GM19467 (cell line): ENCODE results near the gene INSR.

Source experiments
- ATAC-seq: cut with Tn5 transposase; IDR thresholded peaks from one replicate; pipeline ENCODE4 v1.9.1; 2021; ENCODE audit warnings: mild to moderate bottlenecking, moderate library complexity; ENCODE audit not compliant: unreplicated experiment

Gene INSR

DNA sequence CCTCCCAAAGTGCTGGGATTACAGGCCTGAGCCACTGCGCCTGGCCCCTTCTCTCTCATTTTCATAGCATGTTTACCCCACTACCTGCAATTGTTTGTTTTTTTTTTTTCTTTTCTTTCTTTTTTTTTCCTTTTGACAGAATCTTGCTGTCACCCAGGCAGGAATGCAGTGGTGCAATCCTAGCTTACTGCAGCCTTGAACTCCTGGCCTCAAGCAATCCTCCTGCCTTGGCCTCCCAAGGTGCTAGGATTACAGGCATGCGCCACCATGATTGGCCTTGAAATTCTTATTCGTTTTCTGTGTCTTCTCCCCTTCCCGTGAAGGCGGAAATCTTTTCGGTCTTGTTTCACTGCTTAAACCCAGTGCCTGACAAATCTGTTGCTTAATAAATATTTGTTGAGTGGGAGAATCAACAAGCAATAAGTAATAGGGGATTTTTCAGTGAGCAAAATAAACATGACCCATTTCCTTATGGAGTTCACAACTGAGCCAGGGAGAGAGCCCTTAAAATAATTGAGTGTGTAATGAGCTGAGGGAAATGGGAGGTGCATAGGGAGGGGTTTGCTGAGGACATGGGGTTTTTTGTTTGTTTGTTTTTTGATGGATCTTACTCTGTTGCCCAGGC lies 1.8 kb upstream of the INSR start:
- no peak for ATAC-seq

GRCh38 chr19:7294558-7295212 lies 471 bp upstream of the INSR start:
- no peak for ATAC-seq

GRCh38 chr19:7292950-7293761 lies 1.1 kb downstream of the INSR start:
- no peak for ATAC-seq

DNA sequence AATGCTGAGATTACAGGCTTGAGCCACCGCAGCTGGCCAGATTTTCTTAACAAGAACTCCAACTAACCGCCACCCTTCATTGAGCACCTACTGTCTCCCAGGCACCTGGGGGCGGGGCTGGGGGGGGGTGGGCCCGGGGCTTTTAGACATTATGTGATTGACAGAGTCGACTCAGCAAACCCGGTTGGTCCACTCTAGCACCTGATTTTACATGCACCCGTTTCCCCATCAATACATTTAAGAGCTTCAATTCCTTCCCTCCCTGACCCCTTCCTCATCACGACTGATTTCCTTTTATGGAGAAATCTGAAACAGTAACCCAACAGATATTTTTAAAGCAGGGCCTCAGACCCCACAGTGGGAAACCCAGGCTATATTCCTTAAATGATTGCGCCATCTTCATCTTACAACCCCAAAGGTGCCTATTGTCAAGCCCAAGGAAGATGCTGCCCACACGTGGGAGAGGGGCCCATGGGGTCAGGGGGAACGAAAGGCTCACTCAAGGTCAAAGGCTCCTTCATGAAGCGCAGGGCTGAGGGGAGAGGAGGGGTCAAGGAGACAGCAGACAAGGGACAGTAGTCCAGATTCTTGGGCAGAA lies 1.8 kb downstream of the INSR start:
- ATAC-seq, result no peak

DNA sequence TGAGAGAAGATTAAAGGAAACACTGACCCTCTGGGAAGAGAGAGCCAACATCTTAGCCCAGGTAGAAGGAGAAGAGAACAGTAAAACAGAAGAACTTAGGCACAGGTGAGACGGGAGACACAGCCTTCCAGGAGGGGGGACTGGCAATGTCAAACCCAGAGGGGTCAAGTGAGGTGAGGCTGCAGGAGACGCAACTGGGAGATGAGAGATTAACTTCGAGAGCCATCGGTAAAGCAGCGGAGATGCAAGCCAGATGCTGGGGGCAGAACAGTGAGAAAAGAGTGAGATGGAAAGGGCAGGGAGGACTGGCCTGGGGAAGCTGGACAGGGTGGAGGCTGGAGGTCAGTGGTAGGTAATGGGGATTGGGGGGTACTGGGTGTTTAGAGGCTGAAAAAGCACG lies 5.2 kb downstream of the INSR start:
- no peak for ATAC-seq

GRCh38 chr19:7288131-7288530 lies 6.1 kb downstream of the INSR start:
- ATAC-seq, result no peak

- ATAC-seq, result no peak
Observed at GRCh38 chr19:7287722-7288121, 6.5 kb downstream of the INSR start.

DNA sequence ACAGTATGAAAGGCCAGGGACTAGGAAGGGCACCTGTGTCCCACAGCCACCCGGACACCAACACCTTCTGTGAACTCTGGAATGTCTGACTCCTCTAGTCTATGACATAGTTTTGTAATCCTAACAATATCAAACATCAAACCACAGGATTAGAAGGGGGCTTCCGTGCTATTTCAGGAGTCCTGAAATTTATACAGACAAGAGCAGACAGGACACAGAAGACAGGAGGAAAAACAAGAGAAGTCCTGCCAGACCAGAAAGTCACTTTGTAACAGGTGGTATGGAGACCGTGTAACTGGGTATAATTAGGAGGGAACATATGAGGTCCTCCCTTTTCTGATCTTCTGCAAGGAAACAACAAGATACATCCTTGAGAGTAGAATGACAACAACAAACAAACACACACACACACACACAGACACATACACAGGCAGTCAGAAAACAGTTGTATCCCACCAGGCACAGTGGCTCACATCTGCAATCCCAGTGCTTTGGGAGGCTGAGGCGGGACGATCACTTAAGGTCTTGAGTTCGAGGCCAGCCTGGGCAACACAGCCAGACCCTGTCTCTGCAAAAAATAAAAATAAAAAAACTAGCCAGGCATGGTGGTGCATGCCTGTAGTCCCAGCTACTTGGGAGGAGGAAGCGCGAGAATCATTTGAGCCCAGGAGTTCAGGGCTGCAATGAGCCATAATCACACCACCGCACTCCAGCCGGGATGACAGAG lies 13.1 kb downstream of the INSR start:
- no peak for ATAC-seq

- no peak for ATAC-seq
Observed at GRCh38 chr19:7272856-7273578, 21.2 kb downstream of the INSR start.

GRCh38 chr19:7268705-7269098 lies 25.5 kb downstream of the INSR start:
- no peak for ATAC-seq

DNA sequence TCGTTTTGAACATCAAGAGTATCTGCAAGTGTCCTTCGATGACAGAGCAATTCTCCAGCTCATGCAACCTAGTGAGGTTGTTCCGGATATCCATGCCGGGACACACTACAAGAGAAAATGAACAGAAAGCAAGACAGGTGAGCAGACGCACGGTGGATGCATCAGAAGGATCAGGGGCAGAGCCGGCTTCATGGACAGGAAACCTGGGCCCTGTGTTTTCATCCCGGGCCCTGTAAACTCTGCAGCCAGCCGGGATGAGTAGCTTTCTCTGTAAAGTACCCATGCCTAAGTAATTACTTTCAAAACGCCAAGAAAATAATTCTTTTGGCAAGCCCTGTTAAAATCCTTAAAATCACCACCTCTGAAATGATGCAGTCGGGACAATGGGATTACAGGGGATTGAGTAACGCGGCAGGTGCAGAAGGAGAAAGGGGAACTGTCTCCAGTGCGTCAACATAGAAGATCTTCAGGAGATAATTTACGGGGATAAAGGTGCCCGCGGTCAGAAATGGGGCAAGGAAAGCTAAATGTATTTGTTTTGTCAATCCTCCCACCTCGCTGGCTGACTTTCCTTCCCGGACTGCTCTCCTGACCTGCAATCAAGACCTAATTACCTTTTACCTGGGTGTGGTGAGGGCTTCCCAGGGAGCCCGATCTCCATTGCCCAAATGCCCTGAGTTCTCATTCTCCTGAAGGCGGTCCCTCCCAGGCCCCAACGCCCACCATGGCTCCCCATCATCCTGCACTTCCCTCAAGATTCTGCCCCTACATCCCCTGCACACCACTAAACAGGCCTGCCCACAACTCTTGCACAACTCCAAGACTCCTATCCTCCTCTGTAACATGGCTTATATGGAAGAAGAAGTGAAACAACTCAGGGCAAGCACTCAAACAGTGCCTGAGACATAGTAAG lies 26.2 kb downstream of the INSR start:
- ATAC-seq, result no peak

GRCh38 chr19:7266832-7267231 lies 27.4 kb downstream of the INSR start:
- ATAC-seq, result no peak

GRCh38 chr19:7265963-7266362 lies 28.3 kb downstream of the INSR start:
- ATAC-seq, result no peak

DNA sequence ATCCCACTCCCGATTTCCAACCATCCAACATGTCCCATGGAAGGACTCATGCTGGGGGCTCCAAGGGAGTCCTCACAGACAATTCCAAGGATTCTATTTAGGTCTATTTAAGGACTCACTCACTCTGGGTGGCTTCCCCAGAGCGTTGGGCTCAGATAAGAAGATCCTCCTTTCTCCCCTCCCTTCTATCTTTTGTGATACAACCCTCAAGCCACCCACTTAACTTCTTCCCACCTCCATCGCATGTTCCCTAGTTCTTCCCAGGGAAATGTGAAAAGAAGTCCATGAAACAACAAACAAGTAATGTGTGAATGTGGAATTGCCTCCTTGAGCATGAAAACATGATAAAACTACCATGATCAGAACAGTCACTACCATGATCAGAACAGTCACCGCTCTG lies 29.4 kb downstream of the INSR start:
- no peak for ATAC-seq

GRCh38 chr19:7263521-7263920 lies 30.7 kb downstream of the INSR start:
- ATAC-seq, result no peak

DNA sequence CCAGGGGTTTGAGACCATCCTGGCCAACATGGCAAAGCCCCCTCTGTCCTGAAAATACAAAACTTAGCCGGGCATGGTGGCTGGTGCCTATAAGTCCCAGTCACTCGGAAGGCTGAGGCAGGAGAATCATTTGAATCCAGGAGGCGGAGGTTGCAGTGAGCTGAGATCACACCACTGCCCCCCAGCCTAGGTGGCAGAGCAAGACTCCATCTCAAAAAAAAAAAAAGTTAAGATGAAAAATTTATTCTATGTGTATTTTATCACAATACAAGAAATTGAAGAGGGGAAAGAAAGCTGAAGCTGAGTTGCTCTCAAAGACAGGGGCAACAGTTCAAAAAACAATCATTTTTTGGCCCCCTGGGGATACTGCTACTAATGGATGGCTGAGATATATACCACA lies 31.1 kb downstream of the INSR start:
- ATAC-seq, result no peak

- ATAC-seq, result no peak
Observed at GRCh38 chr19:7262470-7262869, 31.7 kb downstream of the INSR start.

DNA sequence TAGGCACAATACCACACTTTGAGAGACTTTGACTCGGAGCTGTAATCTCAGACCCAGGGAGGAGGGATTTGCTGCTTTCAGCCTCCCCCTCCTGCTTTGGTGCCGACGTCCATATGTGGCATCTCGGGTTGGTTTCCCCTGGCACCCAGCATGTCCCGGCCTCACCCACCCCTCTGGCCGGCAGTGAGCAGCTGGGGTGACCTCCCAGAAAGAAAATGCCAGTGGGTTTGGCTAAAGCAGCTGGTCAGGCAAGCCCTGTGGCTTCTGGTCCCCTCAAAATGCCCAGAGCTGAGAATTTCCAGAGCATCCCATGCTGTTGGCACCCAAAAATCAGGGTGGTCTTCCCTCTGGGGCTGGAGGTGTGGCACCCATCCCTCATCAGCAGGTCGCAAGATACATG lies 34.1 kb downstream of the INSR start:
- no peak for ATAC-seq

- ATAC-seq, result no peak
Observed at GRCh38 chr19:7258840-7259395, 35.3 kb downstream of the INSR start.
